GM19023 (cell line): ENCODE results near the gene UBE2Q2.
"Not testable (repeated sequence)": the region's sequence is repeated elsewhere in the genome, so short reads cannot be mapped to it uniquely, and the experiment has no call there.

Source experiments
- ATAC-seq: cut with Tn5 transposase; IDR thresholded peaks from one replicate; pipeline ENCODE4 v1.9.1; 2021; ENCODE audit warnings: mild to moderate bottlenecking, moderate library complexity; ENCODE audit not compliant: unreplicated experiment

Gene UBE2Q2

DNA sequence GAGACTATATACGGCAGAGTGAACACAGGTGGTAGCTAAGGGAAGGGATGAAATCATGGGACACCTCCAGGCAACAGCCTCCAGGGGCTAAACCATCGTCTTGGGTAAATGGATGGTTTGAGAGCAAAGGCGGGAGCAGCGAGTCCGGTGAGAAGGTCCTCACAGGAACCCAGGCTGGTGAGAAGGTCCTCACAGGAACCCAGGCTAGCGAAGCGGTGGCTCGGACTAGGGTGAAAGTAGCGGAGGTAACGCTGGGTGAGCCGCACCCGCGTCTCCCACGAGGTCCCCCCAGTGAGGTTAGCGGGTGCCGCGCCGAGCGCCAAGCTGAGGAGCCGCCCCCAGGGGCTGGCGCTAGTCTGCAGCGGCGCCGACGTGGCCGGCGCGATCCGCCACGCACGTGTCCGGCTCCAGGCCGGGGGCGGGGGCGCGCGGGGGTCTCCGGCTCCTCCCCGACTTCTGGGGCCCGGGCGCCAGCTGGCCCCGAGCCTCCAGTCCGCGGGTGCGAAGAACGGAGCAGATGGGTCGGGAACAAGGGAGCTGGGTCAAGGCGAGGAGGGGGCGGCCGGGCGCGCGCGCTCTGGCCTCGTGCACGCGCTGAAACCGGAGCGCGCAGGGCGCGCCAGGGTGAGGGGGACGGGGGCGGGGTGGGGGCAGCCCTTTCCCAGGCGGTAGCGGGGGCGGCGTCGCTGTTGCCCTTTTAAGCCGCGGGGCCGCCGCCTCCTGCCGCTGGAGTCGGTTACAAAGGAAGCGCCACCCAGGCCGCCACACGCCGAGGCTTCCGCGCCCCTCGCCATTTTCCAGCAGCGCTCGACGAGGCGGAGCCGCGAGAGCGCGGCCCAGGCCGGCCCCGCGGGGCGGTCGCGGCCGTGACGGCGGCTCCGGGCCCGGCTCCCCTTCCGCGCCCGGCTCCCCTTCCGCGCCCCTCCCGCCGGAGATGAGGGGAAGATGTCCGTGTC, at the start of gene UBE2Q2:
Gene UBE2Q2 (plus strand): TSS at position 726 of the 956 bp plus-strand sequence. CDS start 220 bp downstream, at position 946.
- ATAC-seq: peak; percentile 50

DNA sequence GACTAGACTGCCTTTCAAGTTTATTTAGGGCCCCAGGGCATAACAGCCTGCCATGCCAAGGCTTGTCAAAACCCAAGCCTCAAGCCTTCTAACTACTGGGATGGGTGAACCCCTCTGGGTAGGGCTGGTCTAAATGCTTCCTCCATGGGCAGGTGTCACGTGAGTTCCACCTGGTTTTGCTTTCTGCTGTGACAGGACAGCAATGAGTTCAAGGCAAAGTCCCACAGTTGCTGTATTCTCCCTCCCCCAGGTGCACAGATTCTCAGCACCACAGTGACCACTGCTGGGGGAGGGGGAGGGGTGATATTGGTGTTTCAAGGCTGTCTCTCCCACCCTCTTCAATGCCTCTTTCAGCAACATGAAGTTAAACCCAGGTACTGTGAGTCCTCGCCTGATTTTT, 46.9 kb upstream of the UBE2Q2 start:
- ATAC-seq: no peak

DNA sequence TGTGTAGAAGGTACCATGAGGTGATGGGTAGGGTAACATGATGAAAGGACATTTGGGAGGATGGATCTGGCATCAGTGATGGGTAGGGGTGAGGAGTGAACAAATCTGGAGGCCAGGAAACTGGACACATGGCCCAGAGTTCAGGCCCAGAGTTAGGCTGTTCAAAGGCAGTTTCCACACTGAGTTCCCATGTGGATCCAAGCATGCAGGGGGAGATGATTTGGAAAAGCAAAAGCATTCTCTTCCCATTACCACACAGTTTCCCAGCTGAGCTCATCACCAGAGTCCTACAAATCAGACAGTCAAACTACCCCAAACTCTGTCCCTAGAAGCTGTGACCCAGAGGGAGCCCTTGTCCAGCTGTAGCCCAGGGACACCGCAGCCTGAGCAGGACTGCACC, 46.1 kb upstream of the UBE2Q2 start:
- ATAC-seq: not testable (repeated sequence)

DNA sequence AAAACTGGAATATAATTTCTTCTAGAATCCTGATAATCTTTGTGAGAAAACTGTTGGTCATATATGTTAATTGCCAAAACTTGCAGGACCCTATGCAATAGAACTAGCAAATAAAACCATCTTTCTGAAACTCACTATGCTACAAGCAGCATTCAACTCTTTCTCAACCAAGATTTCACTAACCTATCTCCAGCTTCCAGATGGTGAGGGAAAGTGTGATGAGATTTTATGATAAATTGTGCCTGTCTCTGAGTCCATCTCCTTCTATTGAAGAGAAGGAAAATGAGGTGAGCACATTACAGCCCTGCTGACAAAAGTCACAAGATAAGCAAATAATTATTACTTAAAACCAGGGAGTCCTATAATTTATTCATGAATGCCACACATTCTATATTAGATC, 44.1 kb upstream of the UBE2Q2 start:
- no peak for ATAC-seq

DNA sequence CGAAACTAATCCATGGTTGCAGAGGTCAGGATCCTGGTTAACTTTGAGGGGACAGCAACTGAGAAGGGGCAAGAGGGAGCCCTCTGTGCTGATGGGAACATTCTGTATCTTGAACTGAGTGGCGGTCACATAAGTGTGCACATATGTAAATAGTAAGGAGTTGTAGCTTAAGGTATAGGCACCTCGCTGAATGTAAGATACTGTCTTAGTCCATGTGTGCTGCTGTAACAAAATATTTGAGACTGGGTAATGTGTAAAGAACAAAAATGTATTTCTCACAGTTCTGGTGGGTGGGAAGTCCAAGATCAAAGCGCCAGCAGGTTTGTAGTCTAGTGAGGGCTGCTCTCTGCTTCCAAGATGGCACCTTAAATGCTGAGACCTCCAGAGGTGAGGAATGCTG, 42.8 kb upstream of the UBE2Q2 start:
- not testable (repeated sequence) for ATAC-seq

DNA sequence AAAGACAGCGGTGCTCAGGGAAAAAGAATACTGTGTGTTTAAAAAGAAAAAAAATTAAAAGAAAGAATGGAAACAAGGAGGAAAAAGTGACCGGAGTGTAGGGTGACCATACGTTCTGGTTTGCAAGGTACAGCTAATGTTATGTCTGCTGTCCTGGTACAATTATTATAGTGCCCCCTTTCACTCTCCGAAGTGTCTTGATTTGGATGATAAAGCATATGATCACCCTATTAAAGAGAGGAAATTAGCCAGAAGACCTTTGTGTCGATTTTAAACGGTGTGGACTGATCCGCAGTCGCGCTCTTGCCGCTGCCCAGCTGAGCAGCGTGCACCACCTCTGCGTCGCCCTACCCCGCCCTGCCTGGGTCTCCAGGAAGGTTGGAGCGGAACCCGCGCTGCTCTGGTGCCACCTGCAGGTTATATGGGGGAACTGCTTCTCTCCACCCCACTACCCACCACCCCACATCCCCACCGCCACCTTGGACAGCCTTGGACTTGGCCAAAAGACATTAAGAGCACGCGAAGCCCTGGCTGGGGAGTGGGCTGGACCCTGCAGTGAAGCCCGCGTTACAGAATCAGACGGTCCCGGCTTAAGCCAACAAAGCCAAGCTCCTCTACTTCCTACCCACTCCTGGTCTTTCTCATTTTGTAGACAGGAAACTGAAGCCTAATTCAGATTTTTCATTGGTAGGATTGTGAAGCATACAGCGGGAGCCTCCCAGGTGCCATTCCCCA, 41.2 kb upstream of the UBE2Q2 start:
- ATAC-seq: peak; percentile 78

DNA sequence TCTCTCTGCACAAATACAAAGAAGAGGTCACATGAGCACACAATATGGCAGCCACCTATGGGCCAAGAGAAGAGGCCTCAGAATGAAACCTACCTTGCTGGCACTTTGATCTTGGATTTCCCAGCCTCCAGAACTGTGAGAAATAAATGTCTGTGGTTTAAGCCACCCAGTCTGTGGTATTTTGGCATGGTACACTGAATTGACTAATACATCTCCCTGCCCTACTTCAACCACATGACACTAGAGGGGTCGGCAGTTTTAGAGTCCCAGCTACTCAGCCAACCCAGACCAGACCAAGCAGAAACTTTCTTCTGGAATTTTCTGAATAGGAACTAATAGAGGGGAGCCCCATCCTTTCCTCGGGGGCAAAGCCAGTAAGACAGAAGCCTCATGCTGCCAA, 35.8 kb upstream of the UBE2Q2 start:
- ATAC-seq: not testable (repeated sequence)

DNA sequence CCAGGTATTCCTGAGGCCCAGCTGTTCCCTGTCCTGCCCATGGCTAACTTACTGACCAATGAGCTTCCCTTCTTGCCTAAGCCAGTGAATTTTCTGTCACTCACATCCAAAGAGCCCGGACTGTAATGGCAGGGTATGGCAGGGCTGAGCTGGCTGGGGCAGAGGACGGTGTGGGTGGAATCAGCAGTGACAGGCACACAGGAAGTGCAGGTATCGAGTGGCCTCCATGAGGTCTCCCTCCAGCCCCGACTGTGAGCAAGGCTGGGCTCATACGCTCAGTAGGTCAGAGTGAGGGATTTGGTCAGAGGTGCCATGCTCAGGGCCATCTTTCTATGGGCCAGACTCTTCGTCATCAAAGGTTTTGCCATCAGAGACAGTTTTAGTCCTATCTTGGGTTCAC, 35.2 kb upstream of the UBE2Q2 start:
- ATAC-seq: not testable (repeated sequence)

DNA sequence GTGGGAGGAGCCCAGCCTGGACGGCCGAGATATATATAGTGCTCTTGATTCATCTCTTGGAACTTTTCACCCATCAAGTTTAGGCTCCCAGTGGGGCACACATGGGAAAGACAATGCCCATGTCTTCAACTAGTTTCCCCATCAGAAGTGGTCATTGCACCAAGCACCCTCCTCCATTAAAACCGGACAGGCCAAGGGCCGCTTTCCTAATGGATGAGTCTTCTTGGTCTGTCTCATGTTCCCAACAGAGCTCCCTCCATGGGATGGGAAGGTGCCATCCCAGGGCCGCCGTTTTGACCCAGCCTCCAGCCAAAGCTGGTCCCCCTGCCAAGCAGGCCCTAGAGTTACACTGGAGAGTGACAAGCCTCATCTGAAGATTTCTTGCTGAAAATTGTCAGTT, 34.7 kb upstream of the UBE2Q2 start:
- no peak for ATAC-seq

DNA sequence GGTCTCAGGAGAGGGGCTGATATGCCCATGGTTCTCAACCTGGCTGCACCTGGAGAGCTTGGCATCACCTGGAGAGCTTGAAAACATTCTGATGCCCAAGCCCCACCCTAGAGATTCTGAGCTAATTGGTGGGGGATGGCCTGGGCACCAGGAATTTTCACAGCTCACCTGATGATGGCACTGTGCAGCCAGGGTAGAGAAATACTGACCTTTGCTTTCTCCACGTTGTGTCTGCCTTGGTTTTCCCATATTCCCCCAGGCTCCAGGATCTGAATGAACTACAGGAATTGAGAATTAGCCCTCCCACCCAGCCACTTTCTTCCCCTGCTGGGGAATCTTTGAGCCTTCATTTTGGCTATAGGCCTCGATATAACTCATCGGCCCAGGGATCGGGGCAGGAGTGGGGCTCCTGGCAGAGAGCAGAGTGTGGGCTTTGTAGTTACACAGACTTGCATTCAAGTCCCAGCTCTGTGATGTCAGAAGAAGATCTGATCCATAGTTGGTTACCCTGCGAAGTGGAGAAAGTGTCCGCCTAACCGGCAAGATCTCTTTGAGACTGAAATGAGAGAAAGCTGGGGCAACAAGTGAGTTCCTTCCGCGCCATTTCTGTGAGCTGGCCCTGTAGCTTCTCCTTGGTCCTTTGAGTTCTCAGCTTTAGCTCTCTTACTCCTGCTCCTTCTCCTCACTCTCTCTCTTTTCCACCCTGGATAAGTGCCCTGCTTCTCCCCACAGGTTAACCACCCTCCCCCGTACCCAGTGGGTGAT, 33.1 kb upstream of the UBE2Q2 start:
- ATAC-seq: no peak

DNA sequence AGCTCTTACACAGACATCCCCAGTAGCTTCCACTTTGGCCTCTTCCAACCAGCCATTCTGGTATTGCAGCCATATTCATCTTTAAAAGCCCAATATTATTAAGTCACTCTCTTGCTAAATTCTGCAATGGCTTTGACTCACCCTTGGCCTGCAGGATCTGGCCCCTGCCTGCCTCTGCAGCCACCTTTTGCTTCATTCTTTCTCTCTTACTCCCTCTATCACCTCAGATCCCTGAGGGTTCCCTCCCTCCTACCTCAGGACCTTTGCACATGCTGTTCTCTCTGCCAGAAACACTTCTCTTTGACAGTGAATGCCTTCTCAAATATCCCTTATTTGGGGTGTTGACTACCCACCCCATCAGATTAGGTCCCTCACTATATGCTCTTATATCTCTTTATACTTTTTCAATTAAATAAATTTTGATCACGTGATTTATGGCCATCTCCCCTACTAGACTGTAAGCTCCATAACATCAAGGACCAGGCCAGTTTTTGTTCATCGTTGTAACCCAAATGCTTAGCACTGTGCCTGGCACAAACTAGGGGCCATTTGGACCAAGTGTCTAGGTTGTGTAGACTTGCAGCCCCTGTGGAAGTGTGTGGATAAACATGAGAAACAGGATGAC, 32.3 kb upstream of the UBE2Q2 start:
- ATAC-seq: no peak

DNA sequence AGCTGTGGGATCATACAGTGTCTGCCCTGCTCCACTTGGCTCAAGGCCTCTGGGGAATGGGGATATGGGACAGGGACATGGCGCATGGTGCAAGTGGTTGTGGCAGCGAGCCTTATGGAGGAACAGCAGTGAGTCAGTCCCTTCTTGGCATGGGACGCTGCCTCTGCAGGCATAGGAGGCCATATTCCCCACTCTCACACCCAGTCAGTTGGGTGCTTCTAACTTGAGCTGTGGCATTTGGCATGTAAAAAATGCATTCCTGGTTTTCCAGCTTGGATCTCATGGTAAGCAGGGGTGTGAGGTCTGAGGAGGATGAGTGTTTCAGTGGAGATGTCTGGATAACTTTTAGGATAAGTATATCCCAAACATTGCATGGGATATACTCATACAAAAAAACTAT, 31.6 kb upstream of the UBE2Q2 start:
- ATAC-seq: no peak

DNA sequence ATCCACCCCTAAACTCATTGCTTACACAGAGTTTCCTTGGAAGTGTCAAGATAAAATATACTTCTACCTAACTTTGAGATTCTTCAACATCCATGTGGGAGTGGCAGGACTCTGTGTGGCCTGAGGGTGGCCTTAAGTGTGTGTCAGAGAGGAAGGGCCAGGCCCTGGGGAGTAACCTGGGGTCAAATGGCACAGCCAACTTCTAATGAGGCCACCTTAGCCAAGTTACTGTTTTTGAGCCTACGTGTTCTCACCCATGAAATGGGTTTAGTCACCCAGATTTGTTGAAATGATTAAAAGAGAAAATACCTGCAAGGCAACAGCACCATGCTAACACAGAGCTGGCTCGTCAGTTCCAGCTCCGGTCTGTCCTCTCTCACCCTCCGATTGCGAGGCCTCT, 28.5 kb upstream of the UBE2Q2 start:
- ATAC-seq: no peak

DNA sequence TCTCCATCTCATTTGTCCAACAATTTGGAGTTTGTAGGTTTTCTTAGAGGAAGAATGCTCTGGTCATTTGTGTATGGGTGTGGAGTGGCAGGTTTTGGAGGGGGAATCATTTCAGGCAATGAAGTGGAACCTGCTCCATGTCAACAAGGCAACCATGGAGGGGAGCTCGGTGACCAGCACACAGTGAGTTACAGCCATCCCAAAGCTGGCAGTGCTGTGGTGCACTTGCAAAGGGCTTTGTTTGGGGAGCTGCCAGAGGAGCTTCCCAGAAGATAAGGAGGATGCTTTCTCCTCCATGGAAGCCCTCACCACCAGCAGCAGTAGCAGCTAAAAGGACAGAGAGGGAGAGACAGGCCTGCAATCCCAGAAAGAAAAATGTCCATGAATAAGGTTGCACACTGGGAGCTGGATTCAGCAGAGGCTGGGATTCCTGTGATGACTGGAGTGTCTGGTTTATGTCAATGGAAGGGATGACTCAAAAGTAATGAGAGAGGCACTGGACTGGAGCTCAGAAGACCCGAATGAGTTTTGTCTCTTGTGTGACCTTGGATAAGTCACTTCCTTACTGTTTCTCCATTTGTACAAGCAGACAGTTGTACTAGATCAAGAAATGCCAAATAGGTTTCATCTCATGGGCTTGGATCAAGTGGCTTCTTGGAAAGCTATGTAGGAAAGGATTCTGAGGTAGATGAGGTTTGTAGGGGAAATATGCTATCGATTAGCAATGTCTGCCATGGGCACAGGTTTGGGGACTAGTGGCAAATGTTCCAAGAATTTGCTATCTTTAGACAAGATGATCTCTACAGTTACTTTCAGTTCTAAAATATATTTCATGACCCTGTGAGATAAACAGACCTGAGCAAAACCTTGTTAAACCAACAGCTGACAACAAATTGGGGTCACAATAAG, 27.2 kb upstream of the UBE2Q2 start:
- ATAC-seq: no peak

DNA sequence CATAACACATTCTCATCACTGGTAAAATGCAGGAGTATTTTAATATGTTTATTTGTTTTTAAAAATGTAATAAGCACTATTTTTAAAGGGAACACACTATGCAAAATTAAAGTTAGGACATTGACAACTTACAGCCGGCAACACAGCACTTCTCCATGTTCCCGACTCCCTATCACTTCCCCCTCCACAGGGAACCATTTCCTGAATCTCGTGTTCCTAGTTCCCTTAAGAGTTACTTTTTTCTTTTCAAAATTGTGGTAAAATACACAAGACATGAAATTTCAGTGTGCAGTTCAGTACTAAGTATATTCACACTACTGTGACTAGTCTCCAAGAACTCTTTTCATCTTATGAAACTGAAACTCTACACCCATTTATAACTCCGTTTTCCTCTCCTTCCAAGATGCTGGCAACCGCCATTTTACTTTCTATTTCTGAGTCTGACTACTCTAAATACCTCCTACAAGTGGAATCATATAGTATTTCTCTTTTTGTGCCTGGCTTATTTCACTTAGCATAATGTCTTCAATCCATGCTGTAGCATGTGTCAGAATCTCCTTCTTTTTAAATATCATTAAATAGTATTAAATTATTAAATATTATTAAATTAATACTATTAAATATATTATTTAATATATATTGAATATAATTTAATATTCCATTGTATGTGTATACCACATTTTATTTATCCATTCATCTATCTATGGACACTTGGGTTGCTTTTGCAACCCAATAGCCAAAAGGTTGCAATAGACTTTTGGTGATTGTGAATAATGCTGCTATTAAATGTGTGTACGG, 25.9 kb upstream of the UBE2Q2 start:
- no peak for ATAC-seq

DNA sequence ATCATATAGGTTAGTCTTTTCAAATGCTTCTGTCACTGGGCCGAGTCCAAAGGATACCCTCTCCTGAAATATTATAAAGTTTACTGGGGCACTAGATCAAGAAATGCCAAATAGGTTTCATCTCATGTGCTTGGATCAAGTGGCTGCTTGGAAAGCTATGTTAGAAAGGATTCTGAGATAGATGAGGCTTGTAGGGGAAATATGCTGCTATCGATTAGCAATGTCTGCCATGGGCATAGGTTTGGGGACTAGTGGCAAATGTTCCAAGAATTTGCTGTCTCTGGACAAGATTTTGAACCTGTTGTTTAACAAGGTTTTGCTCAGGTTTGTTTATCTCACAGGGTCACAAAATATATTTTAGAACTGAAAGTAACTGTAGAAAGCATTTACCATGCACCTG, 23.0 kb upstream of the UBE2Q2 start:
- ATAC-seq: no peak

DNA sequence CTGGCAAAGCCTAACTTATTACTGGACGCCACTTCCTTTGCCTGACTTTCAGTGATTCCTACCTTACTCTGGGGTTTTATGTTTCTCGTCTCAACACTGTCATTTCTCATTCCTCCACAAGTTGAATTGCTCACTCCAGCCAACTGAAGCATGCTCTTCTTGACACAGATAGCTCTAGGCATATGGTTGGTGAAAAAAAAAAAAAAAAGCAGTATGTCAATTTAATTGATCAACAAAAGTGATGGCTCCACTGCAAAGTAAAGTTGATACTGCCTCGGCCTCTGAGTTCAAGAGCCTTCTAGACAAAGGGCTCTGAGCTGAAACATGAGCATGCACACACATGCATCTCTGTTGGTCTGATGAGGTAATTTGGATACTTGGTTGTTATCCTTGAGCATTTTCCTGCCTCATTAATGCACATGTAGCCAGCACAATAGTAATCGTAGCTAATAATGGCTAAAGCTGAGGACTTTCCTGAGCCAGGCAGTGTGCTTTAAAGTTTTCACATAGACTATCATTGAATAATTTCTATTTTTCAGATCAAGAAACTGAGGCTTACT, 21.4 kb upstream of the UBE2Q2 start:
- no peak for ATAC-seq

DNA sequence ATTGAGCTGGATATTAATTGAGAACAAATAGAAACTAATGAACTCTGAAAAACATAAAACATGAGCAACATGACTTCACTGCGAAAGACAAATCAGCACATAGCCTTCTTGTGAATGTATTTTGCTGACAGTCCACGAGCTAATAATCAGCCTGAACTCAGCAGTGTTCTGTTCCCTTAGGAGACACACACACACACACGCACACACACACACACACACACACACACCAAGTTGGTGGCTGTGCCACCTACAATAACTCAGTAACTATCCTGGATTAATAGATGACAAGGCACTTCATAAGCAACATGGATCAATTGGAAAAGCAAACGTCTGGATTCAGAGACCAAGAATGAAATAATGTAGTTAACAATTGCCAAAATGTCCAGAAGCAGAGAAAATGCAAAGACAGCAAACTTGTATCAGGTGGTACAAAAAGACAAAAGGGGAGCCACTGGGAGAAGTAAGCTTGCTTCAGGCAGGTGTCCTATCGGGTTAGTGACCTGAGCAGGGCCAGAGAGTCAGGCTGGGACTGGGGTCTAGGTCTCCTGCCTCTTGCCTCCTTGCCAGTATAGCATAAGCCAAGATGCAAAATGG, 20.5 kb upstream of the UBE2Q2 start:
- no peak for ATAC-seq
